Activated CD8-positive, alpha-beta memory T cell treated with anti-CD3 and anti-CD28 coated beads, Interleukin-2, amount 50 U/mL, for 4 hours (primary cell): ENCODE measurements around the gene DEF6.
"Not testable (repeated sequence)": the region's sequence is repeated elsewhere in the genome, so short reads cannot be mapped to it uniquely, and the experiment has no call there.

Experiments
- DNase-seq: peaks from one replicate; pipeline ENCODE4 v3.0.0-alpha.2; 2020

The DEF6 gene

GRCh38 chr6:35311390-35312075 is 13.9 kb downstream of the DEF6 start:
- peak; percentile 44 for DNase-seq

DNA sequence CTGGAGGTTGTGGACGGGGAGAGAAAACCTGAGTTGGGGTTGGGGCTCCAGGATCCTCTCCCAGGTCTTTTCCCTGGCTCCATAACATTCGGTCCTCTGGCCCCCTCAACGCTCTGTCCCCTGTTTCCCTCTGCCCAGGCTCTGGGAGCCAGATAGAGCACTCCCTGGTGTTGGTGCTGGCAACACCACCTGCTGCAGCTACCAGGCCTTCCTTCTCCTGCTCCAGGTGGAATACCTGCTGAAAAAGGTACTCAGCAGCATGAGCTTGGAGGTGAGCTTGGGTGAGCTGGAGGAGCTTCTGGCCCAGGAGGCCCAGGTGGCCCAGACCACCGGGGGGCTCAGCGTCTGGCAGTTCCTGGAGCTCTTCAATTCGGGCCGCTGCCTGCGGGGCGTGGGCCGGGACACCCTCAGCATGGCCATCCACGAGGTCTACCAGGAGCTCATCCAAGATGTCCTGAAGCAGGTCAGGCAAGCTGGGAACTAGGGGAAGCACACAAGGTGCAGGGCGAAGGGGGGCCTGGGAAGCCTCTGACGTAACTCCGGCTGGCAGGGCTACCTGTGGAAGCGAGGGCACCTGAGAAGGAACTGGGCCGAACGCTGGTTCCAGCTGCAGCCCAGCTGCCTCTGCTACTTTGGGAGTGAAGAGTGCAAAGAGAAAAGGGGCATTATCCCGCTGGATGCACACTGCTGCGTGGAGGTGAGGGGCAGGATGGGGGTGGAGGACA is 14.6 kb downstream of the DEF6 start:
- no peak for DNase-seq

- DNase-seq, result no peak
These were observed 15.2 kb downstream of the DEF6 start for GRCh38 chr6:35312807-35313206.

- no peak for DNase-seq
These were observed 20.0 kb downstream of the DEF6 start for GRCh38 chr6:35317483-35318195.

- DNase-seq, result no peak
These were observed 20.9 kb downstream of the DEF6 start for GRCh38 chr6:35318196-35319171.

- no peak for DNase-seq
These were observed 21.9 kb downstream of the DEF6 start for GRCh38 chr6:35319346-35320030.

GRCh38 chr6:35320031-35320410 is 22.4 kb downstream of the DEF6 start:
- DNase-seq, result no peak

- DNase-seq, result no peak
These were observed 23.5 kb downstream of the DEF6 start for GRCh38 chr6:35321091-35321490.

DNA sequence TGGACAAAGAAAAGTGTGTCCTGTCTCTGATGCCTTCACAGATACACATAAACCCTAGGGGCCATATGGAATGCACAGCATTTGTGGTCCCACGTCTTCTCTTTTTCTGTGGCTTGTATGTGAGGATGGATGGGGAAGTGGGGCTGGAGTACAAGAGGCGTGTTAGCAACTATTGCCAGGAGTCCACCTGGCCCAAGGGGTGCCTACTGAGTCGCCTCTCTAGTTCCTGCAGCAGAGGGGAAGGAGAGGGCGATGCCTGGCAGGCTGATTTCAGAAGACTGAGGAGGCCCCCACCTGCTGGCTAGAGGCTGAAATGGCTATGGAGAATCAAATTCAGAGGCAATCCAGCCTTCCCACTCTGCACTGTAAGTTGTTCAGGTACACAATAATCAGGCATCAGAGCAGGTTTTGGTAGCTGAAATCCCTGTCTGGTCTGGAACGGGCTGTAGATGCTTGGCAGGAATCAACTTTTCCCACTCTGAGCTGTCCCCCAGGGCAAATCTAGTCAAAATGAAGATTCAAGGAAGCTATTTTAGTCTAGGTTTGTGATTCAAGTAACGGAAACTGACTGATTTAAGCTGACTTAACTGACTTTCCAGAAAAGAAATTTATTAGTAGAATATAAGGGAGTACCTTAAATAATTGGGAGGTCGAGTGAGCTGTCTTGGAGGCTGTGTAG is 29.9 kb downstream of the DEF6 start:
- peak; percentile 80 for DNase-seq

DNA sequence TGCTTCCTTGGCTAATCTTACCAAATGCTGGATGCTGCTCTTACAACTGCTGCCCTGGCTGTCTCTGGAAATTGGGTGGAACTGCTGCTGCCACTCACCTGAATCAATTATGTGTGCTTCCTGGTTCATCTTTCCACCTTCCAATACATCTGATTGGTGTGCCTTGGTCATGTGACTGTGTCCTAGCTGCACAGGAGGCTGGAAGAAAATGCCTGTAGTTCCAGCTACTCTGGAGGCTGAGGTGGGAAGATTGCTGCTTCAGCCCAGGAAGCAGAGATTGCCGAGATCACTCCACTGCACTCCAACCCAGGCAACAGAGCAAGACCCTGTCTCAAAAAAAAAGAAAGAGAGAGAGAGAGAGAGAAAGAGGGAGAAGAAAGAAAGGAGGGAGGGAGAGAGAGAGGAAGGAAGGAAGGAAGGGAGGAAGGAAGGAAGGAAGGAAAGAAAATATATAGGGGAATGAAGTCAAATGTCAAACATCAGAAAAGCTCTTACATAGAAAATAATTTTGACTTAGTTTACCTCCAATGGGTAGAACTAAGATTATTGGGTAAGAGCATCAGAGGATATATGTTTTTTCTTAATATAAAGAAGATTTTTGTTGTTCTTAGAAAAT is 30.6 kb downstream of the DEF6 start:
- DNase-seq, result no peak

- DNase-seq, result not testable (repeated sequence)
These were observed 31.3 kb downstream of the DEF6 start for GRCh38 chr6:35328965-35329364.

GRCh38 chr6:35330541-35331119 is 33.0 kb downstream of the DEF6 start:
- no peak for DNase-seq

DNA sequence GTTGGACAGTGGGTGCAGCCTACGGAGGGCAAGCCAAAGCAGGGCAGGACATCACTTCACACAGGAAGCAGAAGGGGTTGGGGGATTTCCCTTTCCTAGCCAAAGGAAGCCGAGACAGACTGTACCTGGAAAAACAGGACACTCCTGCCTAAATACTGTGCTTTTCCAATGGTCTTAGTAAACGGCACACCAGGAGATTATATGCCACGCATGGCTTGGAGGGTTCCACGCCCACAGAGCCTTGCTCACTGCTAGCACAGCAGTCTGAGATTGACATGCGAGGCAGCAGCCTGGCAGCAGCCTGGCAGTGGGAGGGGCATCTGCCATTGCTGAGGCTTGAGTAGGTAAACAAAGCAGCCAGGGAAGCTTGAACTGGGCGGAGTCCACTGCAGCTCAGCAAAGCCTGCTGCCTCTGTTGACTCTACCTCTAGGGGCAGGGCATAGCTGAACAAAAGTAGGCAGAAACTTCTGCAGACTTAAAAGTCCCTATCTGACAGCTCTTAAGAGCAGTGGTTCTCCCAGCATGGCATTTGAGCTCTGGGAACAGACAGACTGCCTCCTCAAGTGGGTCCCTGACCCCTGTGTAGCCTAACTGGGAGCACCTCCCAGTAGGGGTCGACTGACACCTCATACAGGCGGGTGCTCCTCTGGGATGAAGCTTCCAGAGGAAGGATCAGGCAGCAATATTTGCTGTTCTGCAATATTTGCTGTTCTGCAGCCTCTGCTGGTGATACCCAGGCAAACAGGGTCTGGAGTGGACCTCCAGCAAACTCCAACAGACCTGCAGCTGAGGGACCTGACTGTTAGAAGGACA is 34.7 kb downstream of the DEF6 start:
- DNase-seq, result peak; percentile 69

GRCh38 chr6:35341557-35341956 is 43.9 kb downstream of the DEF6 start:
- no peak for DNase-seq

GRCh38 chr6:35342258-35343091 is 44.9 kb downstream of the DEF6 start, which contains the start of gene PPARD:
TSS of gene PPARD (plus strand) at chr6:35342558. CDS start at chr6:35411088, 68,530 bp downstream.
- DNase-seq, result peak; percentile 98

GRCh38 chr6:35343092-35343834 is 45.6 kb downstream of the DEF6 start:
- DNase-seq, result no peak

GRCh38 chr6:35343835-35344550 is 46.4 kb downstream of the DEF6 start:
- no peak for DNase-seq
